ENCODE data around the gene MORC3. TPM values are rescaled to one million over a fixed set of nuclear protein-coding genes. Genes with fewer than 3 reads are reported as not detected.
"Not testable (repeated sequence)": the region's sequence is repeated elsewhere in the genome, so short reads cannot be mapped to it uniquely, and the experiment has no call there.

MORC3 gene
- total RNA-seq, 1 experiment from 2014 or later: 18.7 TPM

DNA sequence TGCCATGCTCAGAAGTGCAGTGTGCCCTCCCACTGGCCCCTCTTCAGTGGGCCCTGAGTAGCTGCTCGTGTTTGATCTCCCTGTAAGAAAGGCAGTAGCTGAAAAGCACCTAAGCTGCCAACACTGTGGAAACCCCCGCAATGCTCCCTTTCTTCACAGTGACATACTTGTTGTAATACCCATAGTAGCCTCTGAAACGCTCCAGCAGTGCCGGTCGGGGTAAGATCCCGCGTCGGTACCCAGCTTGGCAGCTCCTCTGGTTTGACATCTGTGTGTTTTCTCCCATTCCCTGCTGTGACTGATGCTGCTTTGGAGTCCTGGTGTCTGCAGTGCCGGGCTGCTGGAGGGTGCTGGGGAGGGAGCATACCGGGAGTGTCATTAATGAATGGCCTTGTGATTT is 68.8 kb downstream of the MORC3 start:
- Histone ChIP-seq H2BK20ac (ENCODE audit: low read depth, low read length, poor library complexity, severe bottlenecking) (no peak overlapping the region), H3K27ac (ENCODE audit: insufficient read length, low read depth, low read length) (no peak overlapping the region), H3K18ac (ENCODE audit: insufficient read length, low read depth, low read length) (no peak overlapping the region), H4K20me1 (ENCODE audit: control insufficient read depth, insufficient read depth, insufficient read length) (no peaks in the 10 kb centered on the region), H4K8ac (replicated peaks; ENCODE audit: insufficient read length, low read depth, low read length) (no peak overlapping the region), H2BK12ac (ENCODE audit: insufficient read length, low read depth, low read length) (no peak overlapping the region), H3K9me3 (ENCODE audit: control insufficient read depth, low read depth, low read length) (no peaks in the 10 kb centered on the region), H3K23ac (ENCODE audit: insufficient read length, low read depth, low read length) (no peak overlapping the region), H2BK5ac (ENCODE audit: insufficient read length, low read length) (no peak overlapping the region), H3K79me1 (ENCODE audit: insufficient read depth, low read depth, low read length, poor library complexity, severe bottlenecking) (no peaks in the 10 kb centered on the region), H3K4me2 (ENCODE audit: insufficient read depth, insufficient read length, low read length) (no peak overlapping the region), H3K56ac (ENCODE audit: insufficient read length, low read depth, low read length) (no peak overlapping the region), H2AFZ (ENCODE audit: low read length) (no peak overlapping the region), H3K14ac (ENCODE audit: insufficient read depth, low read length) (no peak overlapping the region), H2BK15ac (ENCODE audit: low read depth, low read length) (no peak overlapping the region), H2BK120ac (ENCODE audit: low read depth, low read length, poor library complexity, severe bottlenecking) (no peak overlapping the region), H3K79me2 (ENCODE audit: insufficient read depth, low read length) (no peaks in the 10 kb centered on the region), H3K4me1 (ENCODE audit: insufficient read depth, low read length) (no peaks in the 10 kb centered on the region), H3K23me2 (ENCODE audit: insufficient read length, low read depth, low read length, poor library complexity, severe bottlenecking) (peaks cover 4% of the 10 kb centered on the region), H3T11ph (ENCODE audit: low read length) (no peak overlapping the region), H4K91ac (ENCODE audit: insufficient read length, low read depth, low read length) (no peak overlapping the region), H3K27me3 (ENCODE audit: insufficient read depth, low read length) (no peaks in the 10 kb centered on the region), H3K9ac (ENCODE audit: extremely low read depth, insufficient read length, low read length) (no peak overlapping the region), H3K4ac (ENCODE audit: low read depth, low read length) (no peak overlapping the region), H4K5ac (ENCODE audit: insufficient read length, low read depth, low read length) (no peak overlapping the region), H2AK5ac (ENCODE audit: insufficient read length, low read length) (no peak overlapping the region)
- H3K4me1 Mint-ChIP-seq: peaks cover 14 to 22% of the 10 kb centered on the region in 2 experiments
- peaks cover 39 to 56% (median 56%) of the 10 kb centered on the region in 3 experiments for H3K36me3 Mint-ChIP-seq (ENCODE audit: insufficient read depth in 1 of 3, low read depth in 3 of 3)
- peak overlapping the region; percentile 14 to 71 (median 30); a peak in 3 of 7 replicates for H3K27ac Mint-ChIP-seq
- peak; percentile 46 for TF ChIP-seq CTCF (conservative IDR thresholded peaks at IDR 0.05)
- no peaks in the 10 kb centered on the region for H3K27me3 Mint-ChIP-seq (ENCODE audit: low read depth)
- H3K4me3 Mint-ChIP-seq: peak overlapping the region in 1 of 2 experiments; percentile 28; a peak in 1 of 5 replicates
- peak; percentile 64 for DNase-seq
- H3K9me3 Mint-ChIP-seq: peaks cover 9 to 12% of the 10 kb centered on the region in 2 experiments
- WGBS (ENCODE audit: extremely low coverage, insufficient read length, low lambda C conversion rate): no CpG with 5 or more reads among the region's 10 CpGs

DNA sequence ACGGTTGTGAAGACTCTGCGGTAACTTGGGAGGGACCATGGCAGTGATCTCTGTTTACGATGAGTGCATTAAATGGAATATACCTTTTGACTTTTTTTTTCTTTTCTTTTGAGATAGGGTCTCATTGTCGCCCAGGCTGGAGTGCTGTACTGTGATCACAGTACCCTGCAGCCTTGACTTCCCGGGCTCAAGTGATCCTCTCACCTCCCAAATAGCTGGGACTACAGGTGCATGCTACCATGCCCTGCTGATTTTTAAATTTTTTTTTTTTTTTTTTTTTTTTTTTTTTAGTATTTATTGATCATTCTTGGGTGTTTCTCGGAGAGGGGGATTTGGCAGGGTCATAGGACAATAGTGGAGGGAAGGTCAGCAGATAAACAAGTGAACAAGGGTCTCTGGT is 71.7 kb downstream of the MORC3 start:
- H2BK120ac ChIP-seq (ENCODE audit: low read depth, low read length, poor library complexity, severe bottlenecking); H3K4me3 Mint-ChIP-seq; H4K91ac ChIP-seq (ENCODE audit: insufficient read length, low read depth, low read length); H3K79me1 ChIP-seq (ENCODE audit: insufficient read depth, low read depth, low read length, poor library complexity, severe bottlenecking); H4K8ac ChIP-seq (replicated peaks; ENCODE audit: insufficient read length, low read depth, low read length); H3K4ac ChIP-seq (ENCODE audit: low read depth, low read length); H3T11ph ChIP-seq (ENCODE audit: low read length); H2AK5ac ChIP-seq (ENCODE audit: insufficient read length, low read length); H4K5ac ChIP-seq (ENCODE audit: insufficient read length, low read depth, low read length); H2BK20ac ChIP-seq (ENCODE audit: low read depth, low read length, poor library complexity, severe bottlenecking); H3K27me3 Mint-ChIP-seq (ENCODE audit: low read depth); H3K9ac ChIP-seq (ENCODE audit: extremely low read depth, insufficient read length, low read length); H3K27ac ChIP-seq (ENCODE audit: insufficient read length, low read depth, low read length); H3K9me3 ChIP-seq (ENCODE audit: control insufficient read depth, low read depth, low read length); H2BK5ac ChIP-seq (ENCODE audit: insufficient read length, low read length); H3K4me2 ChIP-seq (ENCODE audit: insufficient read depth, insufficient read length, low read length); H2AFZ ChIP-seq (ENCODE audit: low read length); H3K4me1 ChIP-seq (ENCODE audit: insufficient read depth, low read length); H2BK15ac ChIP-seq (ENCODE audit: low read depth, low read length); H3K23me2 ChIP-seq (ENCODE audit: insufficient read length, low read depth, low read length, poor library complexity, severe bottlenecking); H3K14ac ChIP-seq (ENCODE audit: insufficient read depth, low read length); H3K79me2 ChIP-seq (ENCODE audit: insufficient read depth, low read length); H3K27ac Mint-ChIP-seq; H3K18ac ChIP-seq (ENCODE audit: insufficient read length, low read depth, low read length); H3K23ac ChIP-seq (ENCODE audit: insufficient read length, low read depth, low read length); H3K27me3 ChIP-seq (ENCODE audit: insufficient read depth, low read length); H4K20me1 ChIP-seq (ENCODE audit: control insufficient read depth, insufficient read depth, insufficient read length); H2BK12ac ChIP-seq (ENCODE audit: insufficient read length, low read depth, low read length); H3K56ac ChIP-seq (ENCODE audit: insufficient read length, low read depth, low read length); DNase-seq: not testable (repeated sequence)
- WGBS (ENCODE audit: extremely low coverage, insufficient read length, low lambda C conversion rate): no CpG with 5 or more reads among the region's 6 CpGs
- peaks cover 9 to 12% of the 10 kb centered on the region in 2 experiments for H3K9me3 Mint-ChIP-seq
- H3K36me3 Mint-ChIP-seq (ENCODE audit: insufficient read depth in 1 of 3, low read depth in 3 of 3): peaks cover 45 to 71% (median 69%) of the 10 kb centered on the region in 3 experiments
- H3K4me1 Mint-ChIP-seq: peaks cover 6 to 16% of the 10 kb centered on the region in 2 experiments
